ENCODE data around the gene HDAC4. TPM values are rescaled to one million over a fixed set of nuclear protein-coding genes. Genes with fewer than 3 reads are reported as not detected.

Gene HDAC4
- total RNA-seq, 1 experiment from 2014 or later = 44.4 TPM

DNA sequence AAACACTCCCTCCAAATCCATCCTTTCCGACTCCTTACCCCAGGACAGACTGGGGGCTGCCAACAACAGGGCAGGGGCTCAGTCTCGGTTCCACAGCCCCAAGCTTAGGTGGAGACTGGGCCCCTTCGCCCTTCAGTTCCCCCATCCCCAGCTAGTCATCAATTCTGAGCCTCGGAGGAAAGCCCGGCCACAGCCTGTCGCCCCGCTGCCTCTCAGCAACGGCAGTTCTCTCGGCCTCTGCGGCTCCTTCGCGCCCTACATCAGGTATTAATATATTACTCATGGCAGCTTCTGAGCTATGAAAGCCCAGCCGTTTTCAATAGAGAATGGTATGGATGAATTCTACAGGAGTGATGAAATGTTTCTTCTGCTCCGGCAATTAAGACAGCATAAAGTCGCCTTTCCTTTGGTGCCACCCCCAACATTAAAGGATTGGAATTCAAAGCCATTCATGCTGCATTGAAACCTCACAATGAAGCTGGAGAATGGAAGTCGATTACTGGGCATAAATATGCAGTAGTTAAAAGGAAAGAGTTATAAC lies 2.8 kb downstream of the HDAC4 start (continued):
- TF ChIP-seq TEAD4 (CRISPR knock-in tag; IDR thresholded peaks at IDR 0.05) (no peak), TP53 (CRISPR knock-in tag; IDR thresholded peaks at IDR 0.05) (no peak), CREM (CRISPR knock-in tag; IDR thresholded peaks at IDR 0.05) (no peak), ZNF671 (CRISPR knock-in tag; IDR thresholded peaks at IDR 0.05) (no peak)
- TF ChIP-seq, protein P1, sequence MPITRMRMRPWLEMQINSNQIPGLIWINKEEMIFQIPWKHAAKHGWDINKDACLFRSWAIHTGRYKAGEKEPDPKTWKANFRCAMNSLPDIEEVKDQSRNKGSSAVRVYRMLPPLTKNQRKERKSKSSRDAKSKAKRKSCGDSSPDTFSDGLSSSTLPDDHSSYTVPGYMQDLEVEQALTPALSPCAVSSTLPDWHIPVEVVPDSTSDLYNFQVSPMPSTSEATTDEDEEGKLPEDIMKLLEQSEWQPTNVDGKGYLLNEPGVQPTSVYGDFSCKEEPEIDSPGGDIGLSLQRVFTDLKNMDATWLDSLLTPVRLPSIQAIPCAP (CRISPR knock-in tag; IDR thresholded peaks at IDR 0.05) = no peak

DNA sequence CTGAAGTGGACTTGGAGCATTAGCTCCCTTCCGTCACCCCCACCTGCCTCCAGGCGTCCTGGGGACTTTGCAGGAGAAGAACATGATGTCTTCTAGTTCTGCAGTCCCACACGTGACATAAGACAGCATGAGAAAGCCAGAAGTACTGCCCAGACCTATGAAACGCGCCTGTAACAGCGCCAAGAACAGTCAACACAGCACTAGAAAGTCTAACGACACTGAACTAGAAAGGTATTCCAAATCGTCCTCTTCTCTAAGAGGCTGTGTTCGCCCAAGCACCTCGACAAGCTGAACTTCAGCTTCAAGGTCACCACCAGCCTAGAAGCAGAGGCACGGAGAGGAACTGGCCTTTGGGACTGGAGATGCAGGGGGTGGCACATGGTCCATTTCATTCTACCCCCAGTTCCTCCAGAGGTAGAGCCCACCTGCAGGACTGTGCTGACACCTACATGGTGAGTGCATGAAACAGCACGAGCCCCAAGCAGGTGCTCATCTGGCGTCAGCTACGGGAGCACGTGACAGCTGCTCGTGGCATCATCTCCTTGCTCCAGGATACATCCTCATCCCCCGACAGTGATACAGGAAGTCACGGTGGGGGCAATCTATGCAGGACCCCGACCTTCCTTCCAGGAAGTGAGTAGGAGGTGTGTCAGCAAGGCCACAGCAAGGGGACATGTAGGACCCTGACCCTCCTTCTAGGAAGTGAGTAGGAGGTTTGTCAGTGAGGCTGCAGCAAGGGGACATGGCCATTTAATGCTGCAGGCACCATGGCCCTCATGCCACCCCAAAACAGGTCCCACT lies 3.7 kb downstream of the HDAC4 start:
- Mint-ChIP-seq H3K36me3 (no peaks in the 10 kb centered on the region), H3K4me1 (peaks cover 41% of the 10 kb centered on the region), H3K27ac (no peak overlapping the region; the same call in 1 of the 2 replicates), H3K4me3 (no peak overlapping the region), H3K9me3 (no peaks in the 10 kb centered on the region), H3K27me3 (ENCODE audit: low read depth) (peaks cover 2% of the 10 kb centered on the region; the same call in 1 of the 2 replicates)
- ChIA-PET POLR2A (no interaction called here), CTCF (interaction anchor here (1.0 to 1.5 kb wide), 2 partner anchors 11 to 253 kb away, joined by 4 to 5 read pairs; no protein-coding TSS in a partner anchor)
- DNase-seq (ENCODE audit: low spot score) = no peak
- TF ChIP-seq, protein P2, sequence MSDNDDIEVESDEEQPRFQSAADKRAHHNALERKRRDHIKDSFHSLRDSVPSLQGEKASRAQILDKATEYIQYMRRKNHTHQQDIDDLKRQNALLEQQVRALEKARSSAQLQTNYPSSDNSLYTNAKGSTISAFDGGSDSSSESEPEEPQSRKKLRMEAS (CRISPR knock-in tag; IDR thresholded peaks at IDR 0.05) = peak; percentile 48; the same call in 1 of the 2 replicates
- no peak for TF ChIP-seq ZSCAN18 (CRISPR knock-in tag; IDR thresholded peaks at IDR 0.05)
- no peak for ATAC-seq

DNA sequence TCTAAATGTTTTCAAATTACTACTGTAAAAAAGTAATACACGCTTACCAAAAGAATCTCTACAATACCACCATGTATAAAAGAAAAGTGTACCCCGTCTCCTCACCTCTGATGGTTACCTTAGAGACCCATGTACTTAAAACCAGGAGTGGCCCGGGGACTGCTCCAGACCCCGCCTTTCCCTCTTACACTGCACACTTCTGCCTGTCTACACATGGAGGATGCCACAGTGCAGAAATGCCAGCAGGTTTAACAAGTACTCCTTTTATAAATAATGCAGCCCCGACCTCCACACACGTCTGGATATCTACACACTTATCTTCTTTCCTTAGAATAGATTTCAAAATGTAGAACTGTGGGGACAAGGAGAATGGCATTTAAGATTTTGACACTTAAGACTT lies 5.3 kb downstream of the HDAC4 start:
- ChIA-PET POLR2A (no interaction called here), CTCF (no interaction called here)
- no peak for TF ChIP-seq IRF2 (CRISPR knock-in tag; IDR thresholded peaks at IDR 0.05; ENCODE audit: borderline replicate concordance, low read depth)
- no peak for TF ChIP-seq ZNF512 (CRISPR knock-in tag; IDR thresholded peaks at IDR 0.05; ENCODE audit: borderline replicate concordance)
- no peak for TF ChIP-seq TEAD1 (CRISPR knock-in tag; IDR thresholded peaks at IDR 0.05)
- no peak for TF ChIP-seq NR3C1 (CRISPR knock-in tag; conservative IDR thresholded peaks at IDR 0.05; ENCODE audit: low read depth)
- TF ChIP-seq ZNF219 (CRISPR knock-in tag; IDR thresholded peaks at IDR 0.05; ENCODE audit: borderline replicate concordance) = no peak
- peaks cover 44% of the 10 kb centered on the region for H3K4me1 Mint-ChIP-seq
- ATAC-seq (no peak), DNase-seq (ENCODE audit: low spot score) (no peak)
- no peak overlapping the region for H3K4me3 Mint-ChIP-seq
- no peaks in the 10 kb centered on the region for H3K27me3 Mint-ChIP-seq (ENCODE audit: low read depth)
- no peak overlapping the region for H3K27ac Mint-ChIP-seq
- H3K36me3 Mint-ChIP-seq = no peaks in the 10 kb centered on the region
- H3K9me3 Mint-ChIP-seq = no peaks in the 10 kb centered on the region

GRCh38 chr2:239394978-239395377 lies 5.8 kb downstream of the HDAC4 start:
- Mint-ChIP-seq H3K9me3 (no peaks in the 10 kb centered on the region), H3K4me1 (peaks cover 44% of the 10 kb centered on the region), H3K4me3 (no peak overlapping the region), H3K27ac (no peak overlapping the region), H3K36me3 (peaks cover 4% of the 10 kb centered on the region; the same call in 1 of the 2 replicates), H3K27me3 (ENCODE audit: low read depth) (no peaks in the 10 kb centered on the region)
- ATAC-seq (no peak), DNase-seq (ENCODE audit: low spot score) (no peak)
- ChIA-PET CTCF (no interaction called here), POLR2A (no interaction called here)
- TF ChIP-seq, protein P3, sequence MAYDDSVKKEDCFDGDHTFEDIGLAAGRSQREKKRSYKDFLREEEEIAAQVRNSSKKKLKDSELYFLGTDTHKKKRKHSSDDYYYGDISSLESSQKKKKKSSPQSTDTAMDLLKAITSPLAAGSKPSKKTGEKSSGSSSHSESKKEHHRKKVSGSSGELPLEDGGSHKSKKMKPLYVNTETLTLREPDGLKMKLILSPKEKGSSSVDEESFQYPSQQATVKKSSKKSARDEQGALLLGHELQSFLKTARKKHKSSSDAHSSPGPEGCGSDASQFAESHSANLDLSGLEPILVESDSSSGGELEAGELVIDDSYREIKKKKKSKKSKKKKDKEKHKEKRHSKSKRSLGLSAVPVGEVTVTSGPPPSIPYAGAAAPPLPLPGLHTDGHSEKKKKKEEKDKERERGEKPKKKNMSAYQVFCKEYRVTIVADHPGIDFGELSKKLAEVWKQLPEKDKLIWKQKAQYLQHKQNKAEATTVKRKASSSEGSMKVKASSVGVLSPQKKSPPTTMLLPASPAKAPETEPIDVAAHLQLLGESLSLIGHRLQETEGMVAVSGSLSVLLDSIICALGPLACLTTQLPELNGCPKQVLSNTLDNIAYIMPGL (CRISPR knock-in tag; IDR thresholded peaks at IDR 0.05) = no peak
- TF ChIP-seq, protein P4, sequence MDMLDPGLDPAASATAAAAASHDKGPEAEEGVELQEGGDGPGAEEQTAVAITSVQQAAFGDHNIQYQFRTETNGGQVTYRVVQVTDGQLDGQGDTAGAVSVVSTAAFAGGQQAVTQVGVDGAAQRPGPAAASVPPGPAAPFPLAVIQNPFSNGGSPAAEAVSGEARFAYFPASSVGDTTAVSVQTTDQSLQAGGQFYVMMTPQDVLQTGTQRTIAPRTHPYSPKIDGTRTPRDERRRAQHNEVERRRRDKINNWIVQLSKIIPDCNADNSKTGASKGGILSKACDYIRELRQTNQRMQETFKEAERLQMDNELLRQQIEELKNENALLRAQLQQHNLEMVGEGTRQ (CRISPR knock-in tag; IDR thresholded peaks at IDR 0.05) = no peak
- TF ChIP-seq, protein P5, sequence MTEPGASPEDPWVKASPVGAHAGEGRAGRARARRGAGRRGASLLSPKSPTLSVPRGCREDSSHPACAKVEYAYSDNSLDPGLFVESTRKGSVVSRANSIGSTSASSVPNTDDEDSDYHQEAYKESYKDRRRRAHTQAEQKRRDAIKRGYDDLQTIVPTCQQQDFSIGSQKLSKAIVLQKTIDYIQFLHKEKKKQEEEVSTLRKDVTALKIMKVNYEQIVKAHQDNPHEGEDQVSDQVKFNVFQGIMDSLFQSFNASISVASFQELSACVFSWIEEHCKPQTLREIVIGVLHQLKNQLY (CRISPR knock-in tag; IDR thresholded peaks at IDR 0.05) = no peak
- TF ChIP-seq, protein P6, sequence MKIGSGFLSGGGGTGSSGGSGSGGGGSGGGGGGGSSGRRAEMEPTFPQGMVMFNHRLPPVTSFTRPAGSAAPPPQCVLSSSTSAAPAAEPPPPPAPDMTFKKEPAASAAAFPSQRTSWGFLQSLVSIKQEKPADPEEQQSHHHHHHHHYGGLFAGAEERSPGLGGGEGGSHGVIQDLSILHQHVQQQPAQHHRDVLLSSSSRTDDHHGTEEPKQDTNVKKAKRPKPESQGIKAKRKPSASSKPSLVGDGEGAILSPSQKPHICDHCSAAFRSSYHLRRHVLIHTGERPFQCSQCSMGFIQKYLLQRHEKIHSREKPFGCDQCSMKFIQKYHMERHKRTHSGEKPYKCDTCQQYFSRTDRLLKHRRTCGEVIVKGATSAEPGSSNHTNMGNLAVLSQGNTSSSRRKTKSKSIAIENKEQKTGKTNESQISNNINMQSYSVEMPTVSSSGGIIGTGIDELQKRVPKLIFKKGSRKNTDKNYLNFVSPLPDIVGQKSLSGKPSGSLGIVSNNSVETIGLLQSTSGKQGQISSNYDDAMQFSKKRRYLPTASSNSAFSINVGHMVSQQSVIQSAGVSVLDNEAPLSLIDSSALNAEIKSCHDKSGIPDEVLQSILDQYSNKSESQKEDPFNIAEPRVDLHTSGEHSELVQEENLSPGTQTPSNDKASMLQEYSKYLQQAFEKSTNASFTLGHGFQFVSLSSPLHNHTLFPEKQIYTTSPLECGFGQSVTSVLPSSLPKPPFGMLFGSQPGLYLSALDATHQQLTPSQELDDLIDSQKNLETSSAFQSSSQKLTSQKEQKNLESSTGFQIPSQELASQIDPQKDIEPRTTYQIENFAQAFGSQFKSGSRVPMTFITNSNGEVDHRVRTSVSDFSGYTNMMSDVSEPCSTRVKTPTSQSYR (CRISPR knock-in tag; IDR thresholded peaks at IDR 0.05) = no peak

Measured in WTC11 (cell line).